Right lobe of liver (tissue), 4 donors: ENCODE data around the gene BCAM.

ENCODE experiments used
- POLR2A ChIP-seq: fragments of 450-650 bp; IDR thresholded peaks from one replicate; pipeline ENCODE4 v1.6.1; 2017; ENCODE audit warnings: antibody characterized with exemption, mild to moderate bottlenecking
- TF ChIP-seq, protein P1 (sequence below), 4 donors: fragments of 200-600 bp in 3 of 4; fragments of 450-650 bp in 1 of 4; IDR thresholded peaks; one replicate each; pipeline versions ENCODE4 v1.5.1 to v1.8.0; 2016 to 2022; ENCODE audit warnings: antibody characterized with exemption in 4 of 4, mild to moderate bottlenecking in 2 of 4
- donor health status: DM: no; HTN: no; CAD: no.
- donor health status: DM: no; HTN: no; CAD: no.
- donor health status: DM: no; HTN: yes; CAD: no.

DNA sequence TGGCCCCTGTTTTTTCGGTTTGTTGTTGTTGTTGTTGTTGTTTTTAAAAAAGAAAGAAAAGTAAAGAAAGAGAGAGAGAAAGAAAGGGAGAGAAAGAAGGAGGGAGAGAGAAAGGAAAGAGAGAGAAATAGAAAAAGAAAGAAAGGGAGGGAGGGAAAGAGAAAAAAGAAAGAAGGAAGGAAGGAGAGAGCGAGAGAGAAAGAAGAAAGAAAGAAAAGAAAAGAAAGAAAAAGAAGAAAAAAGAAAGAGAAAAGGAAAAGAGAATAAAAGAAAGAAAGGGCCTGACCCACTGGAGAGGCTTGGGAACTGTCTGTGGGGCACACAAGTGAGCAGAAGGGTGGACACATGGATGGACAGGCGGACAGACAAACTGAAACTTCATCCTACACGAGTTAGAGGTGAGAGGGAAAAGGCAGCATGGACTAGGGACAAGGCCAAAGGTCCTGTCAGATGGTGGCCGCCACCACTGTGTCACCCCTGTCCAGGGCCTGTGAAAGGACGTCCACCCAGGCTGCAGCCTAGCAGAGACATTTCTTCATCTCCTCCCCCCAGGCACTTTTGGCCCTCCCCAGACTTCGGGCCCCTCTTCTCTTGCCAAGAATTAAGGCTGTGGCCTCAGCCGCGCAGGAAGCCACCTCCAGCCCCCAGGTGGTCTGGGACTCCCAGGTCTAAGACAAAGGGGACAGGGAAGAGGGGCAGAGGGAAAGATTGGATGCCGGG lies 9.1 kb upstream of the BCAM start:
- TF ChIP-seq, protein P1, sequence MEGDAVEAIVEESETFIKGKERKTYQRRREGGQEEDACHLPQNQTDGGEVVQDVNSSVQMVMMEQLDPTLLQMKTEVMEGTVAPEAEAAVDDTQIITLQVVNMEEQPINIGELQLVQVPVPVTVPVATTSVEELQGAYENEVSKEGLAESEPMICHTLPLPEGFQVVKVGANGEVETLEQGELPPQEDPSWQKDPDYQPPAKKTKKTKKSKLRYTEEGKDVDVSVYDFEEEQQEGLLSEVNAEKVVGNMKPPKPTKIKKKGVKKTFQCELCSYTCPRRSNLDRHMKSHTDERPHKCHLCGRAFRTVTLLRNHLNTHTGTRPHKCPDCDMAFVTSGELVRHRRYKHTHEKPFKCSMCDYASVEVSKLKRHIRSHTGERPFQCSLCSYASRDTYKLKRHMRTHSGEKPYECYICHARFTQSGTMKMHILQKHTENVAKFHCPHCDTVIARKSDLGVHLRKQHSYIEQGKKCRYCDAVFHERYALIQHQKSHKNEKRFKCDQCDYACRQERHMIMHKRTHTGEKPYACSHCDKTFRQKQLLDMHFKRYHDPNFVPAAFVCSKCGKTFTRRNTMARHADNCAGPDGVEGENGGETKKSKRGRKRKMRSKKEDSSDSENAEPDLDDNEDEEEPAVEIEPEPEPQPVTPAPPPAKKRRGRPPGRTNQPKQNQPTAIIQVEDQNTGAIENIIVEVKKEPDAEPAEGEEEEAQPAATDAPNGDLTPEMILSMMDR (IDR thresholded peaks at IDR 0.05), result no peak
- no peak for TF ChIP-seq POLR2A
